Amniotic stem cell (primary cell): Measurements from ENCODE around the gene KBTBD12.
"Not testable (repeated sequence)": the region's sequence is repeated elsewhere in the genome, so short reads cannot be mapped to it uniquely, and the experiment has no call there.

Experiments used
- DNase-seq: peaks from one replicate; lab custom pipeline; 2025; lab: John Stamatoyannopoulos, UW

Gene KBTBD12

GRCh38 chr3:127903611-127904375 is 11.2 kb upstream of the KBTBD12 start:
- no peak for DNase-seq

DNA sequence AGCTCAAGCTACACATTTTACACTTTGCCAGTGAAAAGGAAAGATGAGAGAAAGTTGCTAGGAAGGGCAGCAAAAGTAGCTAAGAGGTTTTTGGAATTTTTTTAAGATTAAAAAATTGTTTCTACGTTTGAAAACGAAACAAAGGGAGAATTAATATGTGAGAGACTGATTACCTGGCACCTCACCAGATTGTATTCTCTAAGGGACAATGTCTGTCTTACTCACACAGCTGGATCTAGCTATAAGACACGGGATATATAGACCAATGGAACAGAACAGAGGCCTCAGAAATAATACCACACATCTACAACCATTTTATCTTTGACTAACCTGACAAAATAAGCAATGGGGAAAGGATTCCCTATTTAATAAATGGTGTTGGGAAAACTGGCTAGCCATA is 9.5 kb upstream of the KBTBD12 start:
- DNase-seq = no peak

DNA sequence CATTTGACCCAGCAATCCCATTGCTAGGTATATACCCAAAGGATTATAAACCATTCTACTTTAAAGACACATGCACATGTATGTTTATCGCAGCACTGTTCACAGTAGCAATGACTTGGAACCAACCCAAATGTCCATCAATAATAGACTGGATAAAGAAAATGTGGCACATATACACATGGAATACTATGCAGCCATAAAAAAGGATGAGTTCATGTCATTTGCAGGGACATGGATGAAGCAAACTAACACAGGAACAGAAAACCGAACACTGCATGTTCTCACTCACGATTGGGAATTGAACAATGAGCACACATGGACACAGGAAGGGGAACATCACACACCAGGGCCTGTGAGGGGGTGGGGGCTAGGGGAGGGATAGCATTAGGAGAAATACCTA is 8.4 kb upstream of the KBTBD12 start:
- DNase-seq = not testable (repeated sequence)

DNA sequence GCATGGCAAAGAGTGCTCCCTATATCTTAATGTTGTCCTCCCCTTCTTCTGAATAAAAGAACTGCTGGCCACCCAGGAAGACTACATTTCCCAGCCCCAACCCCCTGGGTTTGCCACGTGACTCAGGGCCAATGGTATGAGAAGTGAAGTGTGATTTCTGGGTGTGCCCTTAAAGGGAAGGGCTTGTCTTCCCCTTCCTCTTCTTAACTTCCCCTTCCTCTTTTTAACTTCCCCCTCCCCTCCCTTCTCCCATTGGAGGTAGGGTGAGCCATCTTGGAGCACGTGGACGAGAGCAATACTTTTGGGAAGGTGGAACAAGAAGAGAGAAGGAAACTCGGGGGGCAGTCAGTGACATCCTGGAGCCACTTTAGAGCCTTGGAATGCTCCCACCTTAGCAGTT is 6.8 kb upstream of the KBTBD12 start:
- no peak for DNase-seq

GRCh38 chr3:127908951-127909350 is 6.1 kb upstream of the KBTBD12 start:
- DNase-seq = no peak

DNA sequence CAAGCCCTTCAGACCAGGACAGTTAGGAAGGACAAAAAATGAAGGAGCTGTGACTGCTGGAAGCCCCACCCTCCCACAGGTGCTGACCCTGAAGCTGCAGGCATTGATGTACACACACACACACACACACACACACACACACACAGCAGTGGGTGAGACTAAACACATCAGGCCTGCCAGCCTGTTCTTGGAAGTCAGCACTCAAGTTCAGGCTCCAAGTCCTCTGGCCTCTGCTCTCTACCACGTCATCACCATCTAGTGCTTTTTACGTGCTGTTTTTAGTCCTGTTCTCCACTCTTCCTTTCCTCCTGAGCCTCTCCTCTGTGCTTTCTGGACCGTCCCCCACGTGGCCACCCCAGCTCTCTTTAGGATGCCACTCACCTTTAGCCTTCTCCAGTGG is 5.4 kb upstream of the KBTBD12 start:
- DNase-seq = no peak

GRCh38 chr3:127911421-127911931 is 3.6 kb upstream of the KBTBD12 start:
- no peak for DNase-seq

DNA sequence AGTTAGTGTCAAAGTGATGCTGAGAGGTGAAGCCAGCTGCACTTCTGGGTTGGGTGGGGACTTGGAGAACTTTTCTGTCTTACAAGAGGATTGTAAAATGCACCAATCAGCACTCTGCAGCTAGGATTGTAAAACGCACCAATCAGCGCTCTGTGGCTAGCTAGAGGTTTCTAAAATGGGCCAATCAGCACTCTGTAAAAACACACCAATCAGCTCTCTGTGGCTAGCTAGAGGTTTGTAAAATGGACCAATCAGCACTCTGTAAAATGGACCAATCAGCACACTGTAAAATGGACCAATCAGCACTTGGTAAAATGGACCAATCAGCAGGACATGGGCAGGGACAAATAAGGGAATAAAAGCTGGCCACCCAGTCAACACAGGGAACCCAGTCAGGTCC is 1.2 kb upstream of the KBTBD12 start:
- DNase-seq = not testable (repeated sequence)

DNA sequence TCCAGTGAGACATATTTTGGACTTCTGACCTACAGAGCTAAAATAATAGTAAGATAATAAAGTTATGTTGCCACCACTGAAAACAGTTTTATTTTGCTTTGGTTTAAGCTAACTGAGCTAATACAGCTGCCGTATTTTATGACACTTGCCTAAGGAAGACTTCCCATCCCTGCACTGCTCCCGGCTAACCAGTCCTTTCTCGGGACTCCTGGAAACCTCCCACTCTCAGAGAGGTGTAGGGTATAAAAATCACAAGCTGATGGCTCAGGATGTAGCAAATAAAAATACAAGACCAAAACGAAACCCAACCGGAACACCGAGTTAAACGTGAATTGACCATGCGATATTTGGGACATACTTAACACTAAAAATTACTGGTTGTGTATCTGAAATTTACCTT is 448 bp upstream of the KBTBD12 start:
- DNase-seq = no peak

GRCh38 chr3:127915937-127916493 is 983 bp downstream of the KBTBD12 start:
- no peak for DNase-seq

GRCh38 chr3:127920738-127921137 is 5.7 kb downstream of the KBTBD12 start:
- no peak for DNase-seq

DNA sequence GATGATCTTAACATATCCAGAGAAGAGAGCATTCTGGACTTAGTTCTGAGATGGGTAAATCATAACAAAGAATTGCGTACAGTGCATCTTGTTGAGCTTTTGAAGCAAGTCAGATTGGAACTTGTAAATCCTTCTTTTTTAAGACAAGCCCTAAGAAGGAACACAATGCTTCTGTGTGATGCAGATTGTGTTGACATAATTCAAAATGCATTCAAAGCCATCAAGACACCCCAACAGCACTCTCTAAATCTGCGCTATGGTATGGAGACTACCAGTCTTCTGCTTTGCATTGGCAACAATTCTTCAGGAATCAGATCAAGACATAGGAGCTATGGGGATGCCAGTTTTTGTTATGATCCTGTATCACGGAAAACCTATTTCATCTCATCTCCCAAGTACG is 8.6 kb downstream of the KBTBD12 start:
- no peak for DNase-seq

- no peak for DNase-seq
Observed at GRCh38 chr3:127925384-127925783, 10.4 kb downstream of the KBTBD12 start.

GRCh38 chr3:127927829-127928604 is 13.0 kb downstream of the KBTBD12 start:
- no peak for DNase-seq

- no peak for DNase-seq
Observed at GRCh38 chr3:127929818-127930413, 14.9 kb downstream of the KBTBD12 start.

DNA sequence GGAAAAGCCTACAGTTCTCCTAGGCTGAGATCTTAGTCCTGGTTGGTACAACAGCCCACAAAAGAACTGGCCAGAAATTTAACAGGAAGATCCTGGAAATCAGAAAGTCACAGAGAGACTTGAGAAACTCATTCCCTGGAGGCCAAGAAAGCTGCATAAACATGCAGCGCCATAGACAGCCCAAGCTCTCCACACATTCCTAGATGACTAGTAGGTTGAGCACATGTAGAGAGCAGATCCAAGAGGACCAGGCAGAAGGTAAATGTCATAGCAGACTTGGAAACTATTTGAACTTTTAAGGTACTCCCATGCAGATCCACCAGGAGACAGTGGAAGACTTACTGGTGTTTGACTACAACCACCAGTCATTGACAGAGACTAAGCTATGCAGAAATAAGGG is 18.4 kb downstream of the KBTBD12 start:
- no peak for DNase-seq

DNA sequence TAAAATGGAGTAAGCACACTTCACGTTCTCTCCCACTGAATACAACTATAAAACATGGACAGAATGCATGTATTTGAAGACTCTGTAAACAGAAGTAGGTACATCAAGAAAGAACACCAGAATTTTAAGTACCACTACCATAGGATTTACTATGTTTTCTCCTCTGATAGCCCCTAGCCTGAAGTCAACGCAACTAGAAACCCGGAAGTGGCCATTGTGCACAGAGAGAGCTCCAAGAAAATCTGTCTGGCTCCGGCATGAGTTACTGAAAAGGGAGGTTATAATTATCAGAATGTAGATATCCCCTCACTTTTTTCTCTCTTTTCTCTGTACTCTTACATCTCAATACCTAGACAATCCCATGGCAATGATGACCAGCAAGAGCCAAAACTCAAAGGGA is 23.8 kb downstream of the KBTBD12 start:
- DNase-seq = no peak

GRCh38 chr3:127940116-127940515 is 25.1 kb downstream of the KBTBD12 start:
- DNase-seq = no peak

- no peak for DNase-seq
Observed at GRCh38 chr3:127942613-127943012, 27.6 kb downstream of the KBTBD12 start.

DNA sequence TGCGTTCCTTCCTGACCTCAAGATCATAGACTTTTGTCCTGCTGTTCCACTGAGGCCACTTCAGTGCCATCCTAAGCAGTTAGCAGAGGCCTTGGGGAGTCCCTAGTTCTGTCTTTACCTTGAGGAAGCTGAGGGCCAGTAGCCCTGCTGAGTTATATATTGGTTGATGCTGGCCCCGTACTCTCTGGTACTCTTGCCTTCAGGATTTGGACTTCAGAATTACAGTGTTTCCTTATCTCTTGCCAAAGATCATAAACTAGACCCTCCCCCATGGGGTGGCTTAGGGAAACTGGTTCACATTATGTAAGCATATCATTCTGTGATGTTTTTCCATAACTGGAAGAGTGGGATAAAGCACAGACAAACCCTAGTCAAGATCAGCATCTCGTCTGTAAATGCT is 33.2 kb downstream of the KBTBD12 start:
- no peak for DNase-seq

DNA sequence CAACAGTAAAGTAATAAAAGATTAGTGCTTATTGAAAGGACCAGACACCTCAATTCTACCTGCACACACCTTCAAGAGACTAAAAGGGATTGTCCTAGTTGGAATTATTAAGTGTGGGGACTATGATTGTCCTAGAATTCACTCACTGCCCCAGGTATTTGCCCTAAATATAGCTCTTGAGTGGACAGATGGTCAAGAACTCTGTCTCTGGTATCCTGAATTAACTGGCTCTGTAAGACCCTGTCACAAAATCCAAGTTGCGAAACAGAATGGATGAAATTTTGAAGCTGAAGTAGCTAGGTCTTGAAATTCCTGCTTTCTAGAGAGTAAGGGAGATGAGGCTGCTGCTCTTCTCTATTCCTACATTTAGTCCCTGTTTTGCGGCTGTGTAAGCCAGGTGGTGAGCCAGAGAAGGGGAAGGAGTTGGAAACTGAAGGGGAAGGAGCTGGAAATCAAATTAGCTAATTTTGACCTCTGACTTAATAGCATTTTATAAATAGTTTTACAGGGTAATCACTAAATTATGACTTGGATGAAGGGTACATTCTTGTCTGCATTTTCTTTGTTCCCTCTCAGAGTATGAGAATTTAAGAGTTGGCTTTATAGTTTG is 34.5 kb downstream of the KBTBD12 start:
- DNase-seq = no peak

DNA sequence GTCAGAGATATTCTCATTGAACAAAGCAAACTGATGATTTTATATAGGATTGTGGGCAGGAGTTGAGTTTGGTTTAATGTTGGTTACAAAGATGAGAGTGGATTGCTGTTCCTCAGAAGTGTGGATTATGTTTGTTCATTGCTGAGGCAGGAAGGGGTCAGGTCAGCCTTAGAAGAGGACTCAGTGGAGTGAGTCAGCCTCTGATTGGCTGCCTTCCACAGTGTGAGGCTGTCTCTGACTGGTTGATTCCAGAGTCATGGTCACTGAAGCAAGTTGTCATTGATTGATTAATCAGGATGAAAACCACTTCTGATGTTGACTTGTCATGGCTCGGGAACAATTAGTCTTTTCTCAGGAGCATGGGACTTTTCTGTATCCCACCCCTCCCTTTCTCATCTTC is 36.2 kb downstream of the KBTBD12 start:
- DNase-seq = no peak
